A549 (cell line): ENCODE measurements around the gene MFAP3L.

ENCODE experiments used
- CBX8 ChIP-seq: fragments of 200-600 bp; sonication (generic); IDR thresholded peaks from 2 replicates; pipeline ENCODE4 v1.6.1; 2016
- EP300 ChIP-seq, 2 experiments: fragments of >200 bp; sonication (Bioruptor Twin); formaldehyde crosslinking; IDR thresholded peaks; 2 replicates in 1 of 2; 3 replicates in 1 of 2; pipeline ENCODE4 v1.6.1; 2016 to 2017
- HDAC2 ChIP-seq: fragments of 200-600 bp; sonication (generic); IDR thresholded peaks from 2 replicates; pipeline ENCODE4 v1.6.1; 2016
- KDM1A ChIP-seq: fragments of 200-600 bp; sonication (generic); IDR thresholded peaks from 2 replicates; pipeline ENCODE4 v1.6.1; 2016; ENCODE audit warnings: low read depth, mild to moderate bottlenecking
- MAFK ChIP-seq: fragments of 450-650 bp; IDR thresholded peaks from 2 replicates; pipeline ENCODE4 v1.6.1; 2014; ENCODE audit not compliant: partially characterized antibody
- POLR2A ChIP-seq: IDR thresholded peaks from 2 replicates; pipeline ENCODE4 v1.6.1; 2012; ENCODE audit warnings: mild to moderate bottlenecking, low read length
- SREBF2 ChIP-seq: fragments of 450-650 bp; IDR thresholded peaks from 2 replicates; pipeline ENCODE4 v1.6.1; 2014; ENCODE audit warnings: mild to moderate bottlenecking, moderate library complexity
- TF ChIP-seq, protein P1 (sequence below): fragments of >200 bp; sonication (Bioruptor Twin); formaldehyde crosslinking; IDR thresholded peaks from 3 replicates; pipeline ENCODE4 v1.5.1; 2016

DNA sequence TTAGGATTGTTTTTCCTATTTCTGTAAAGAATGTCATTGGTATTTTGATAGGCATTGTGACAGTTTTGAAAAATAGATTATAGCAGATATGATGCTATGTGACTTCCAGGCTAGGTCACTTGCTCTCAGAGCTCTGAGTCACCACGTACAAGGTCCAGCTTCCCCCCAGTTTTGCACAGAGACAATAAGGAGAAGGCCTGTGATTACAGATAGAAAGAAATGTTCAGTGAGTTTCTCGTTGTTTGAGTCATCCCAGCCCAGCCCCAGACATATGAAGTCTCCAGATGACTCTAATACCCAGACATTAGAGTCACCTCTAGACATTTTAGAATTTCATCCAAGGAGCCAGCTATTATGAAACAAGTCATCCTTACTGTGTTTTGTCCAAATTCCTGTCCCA, 57.2 kb downstream of the MFAP3L start:
- no peak for TF ChIP-seq CBX8
- no peak for TF ChIP-seq HDAC2
- TF ChIP-seq MAFK: no peak
- no peak for TF ChIP-seq KDM1A
- TF ChIP-seq SREBF2: no peak
- TF ChIP-seq POLR2A: no peak
- TF ChIP-seq, protein P1, sequence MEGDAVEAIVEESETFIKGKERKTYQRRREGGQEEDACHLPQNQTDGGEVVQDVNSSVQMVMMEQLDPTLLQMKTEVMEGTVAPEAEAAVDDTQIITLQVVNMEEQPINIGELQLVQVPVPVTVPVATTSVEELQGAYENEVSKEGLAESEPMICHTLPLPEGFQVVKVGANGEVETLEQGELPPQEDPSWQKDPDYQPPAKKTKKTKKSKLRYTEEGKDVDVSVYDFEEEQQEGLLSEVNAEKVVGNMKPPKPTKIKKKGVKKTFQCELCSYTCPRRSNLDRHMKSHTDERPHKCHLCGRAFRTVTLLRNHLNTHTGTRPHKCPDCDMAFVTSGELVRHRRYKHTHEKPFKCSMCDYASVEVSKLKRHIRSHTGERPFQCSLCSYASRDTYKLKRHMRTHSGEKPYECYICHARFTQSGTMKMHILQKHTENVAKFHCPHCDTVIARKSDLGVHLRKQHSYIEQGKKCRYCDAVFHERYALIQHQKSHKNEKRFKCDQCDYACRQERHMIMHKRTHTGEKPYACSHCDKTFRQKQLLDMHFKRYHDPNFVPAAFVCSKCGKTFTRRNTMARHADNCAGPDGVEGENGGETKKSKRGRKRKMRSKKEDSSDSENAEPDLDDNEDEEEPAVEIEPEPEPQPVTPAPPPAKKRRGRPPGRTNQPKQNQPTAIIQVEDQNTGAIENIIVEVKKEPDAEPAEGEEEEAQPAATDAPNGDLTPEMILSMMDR: no peak
- TF ChIP-seq EP300 (IDR thresholded peaks at IDR 0.05): peak; percentile 35 to 47; a peak in 1 of 5 replicates
